ENCODE measurements around the gene MRI1.

MRI1 gene

GRCh38 chr19:13726323-13726722, 38.0 kb upstream of the MRI1 start:
- Histone ChIP-seq H3K36me3 (ENCODE audit: control insufficient read depth, insufficient read depth, low read length) (no peaks in the 10 kb centered on the region), H3K27me3 (ENCODE audit: control insufficient read depth, insufficient read depth, low read length) (no peaks in the 10 kb centered on the region), H3K79me2 (no peaks in the 10 kb centered on the region), H3K9ac (no peak overlapping the region), H3K9me3 (ENCODE audit: control insufficient read depth, low read length) (no peaks in the 10 kb centered on the region), H3K27ac (no peak overlapping the region), H2AFZ (no peak overlapping the region), H3K4me2 (ENCODE audit: low read length) (no peak overlapping the region), H3K4me3 (ENCODE audit: low read depth, low read length) (no peak overlapping the region), H3K4me1 (no peaks in the 10 kb centered on the region)
- no peak for TF ChIP-seq CTCF (IDR thresholded peaks at IDR 0.05)

- Histone ChIP-seq H3K9ac (no peak overlapping the region), H3K9me3 (ENCODE audit: control insufficient read depth, low read length) (no peaks in the 10 kb centered on the region), H2AFZ (no peak overlapping the region), H3K4me1 (peaks cover 6% of the 10 kb centered on the region), H3K27me3 (ENCODE audit: control insufficient read depth, insufficient read depth, low read length) (no peaks in the 10 kb centered on the region), H3K36me3 (ENCODE audit: control insufficient read depth, insufficient read depth, low read length) (no peaks in the 10 kb centered on the region), H3K4me3 (ENCODE audit: low read depth, low read length) (no peak overlapping the region), H3K27ac (no peak overlapping the region), H3K79me2 (no peaks in the 10 kb centered on the region), H3K4me2 (ENCODE audit: low read length) (no peak overlapping the region)
- no peak for TF ChIP-seq CTCF (IDR thresholded peaks at IDR 0.05)
These were observed 36.5 kb upstream of the MRI1 start for GRCh38 chr19:13727798-13728197.

GRCh38 chr19:13729859-13730258, 34.5 kb upstream of the MRI1 start:
- TF ChIP-seq CTCF (IDR thresholded peaks at IDR 0.05), result no peak
- Histone ChIP-seq H3K4me2 (ENCODE audit: low read length) (no peak overlapping the region), H3K9me3 (ENCODE audit: control insufficient read depth, low read length) (no peaks in the 10 kb centered on the region), H3K36me3 (ENCODE audit: control insufficient read depth, insufficient read depth, low read length) (no peaks in the 10 kb centered on the region), H3K27ac (no peak overlapping the region), H3K79me2 (no peaks in the 10 kb centered on the region), H3K4me1 (peaks cover 6% of the 10 kb centered on the region), H2AFZ (peak overlapping the region; percentile 7), H3K9ac (no peak overlapping the region), H3K27me3 (ENCODE audit: control insufficient read depth, insufficient read depth, low read length) (no peaks in the 10 kb centered on the region), H3K4me3 (ENCODE audit: low read depth, low read length) (no peak overlapping the region)

- H3K4me3 ChIP-seq (ENCODE audit: low read depth, low read length), result peak overlapping the region; percentile 87
- peak overlapping the region; percentile 71 for H3K27ac ChIP-seq
- no peak for TF ChIP-seq CTCF (IDR thresholded peaks at IDR 0.05)
- H3K27me3 ChIP-seq (ENCODE audit: control insufficient read depth, insufficient read depth, low read length), result no peaks in the 10 kb centered on the region
- peak overlapping the region; percentile 42 for H3K9ac ChIP-seq
- H3K36me3 ChIP-seq (ENCODE audit: control insufficient read depth, insufficient read depth, low read length), result no peaks in the 10 kb centered on the region
- H3K79me2 ChIP-seq, result no peaks in the 10 kb centered on the region
- peaks cover 6% of the 10 kb centered on the region for H3K4me1 ChIP-seq
- peak overlapping the region; percentile 94 for H3K4me2 ChIP-seq (ENCODE audit: low read length)
- peak overlapping the region; percentile 98 for H2AFZ ChIP-seq
- H3K9me3 ChIP-seq (ENCODE audit: control insufficient read depth, low read length), result no peaks in the 10 kb centered on the region
These were observed 33.0 kb upstream of the MRI1 start for GRCh38 chr19:13731147-13731964.

- Histone ChIP-seq H3K27me3 (ENCODE audit: control insufficient read depth, insufficient read depth, low read length) (no peaks in the 10 kb centered on the region), H3K27ac (no peak overlapping the region), H3K9me3 (ENCODE audit: control insufficient read depth, low read length) (no peaks in the 10 kb centered on the region), H3K4me1 (peaks cover 6% of the 10 kb centered on the region), H2AFZ (peak overlapping the region; percentile 98), H3K9ac (no peak overlapping the region), H3K4me2 (ENCODE audit: low read length) (no peak overlapping the region), H3K79me2 (no peaks in the 10 kb centered on the region), H3K4me3 (ENCODE audit: low read depth, low read length) (peak overlapping the region; percentile 87), H3K36me3 (ENCODE audit: control insufficient read depth, insufficient read depth, low read length) (no peaks in the 10 kb centered on the region)
- TF ChIP-seq CTCF (IDR thresholded peaks at IDR 0.05), result no peak
These were observed 32.0 kb upstream of the MRI1 start for GRCh38 chr19:13732337-13732736.
